ENCODE results near the gene B3GNT3. TPM values are rescaled to one million over a fixed set of nuclear protein-coding genes. Genes with fewer than 3 reads are reported as not detected.

B3GNT3 gene
- total and polyA plus RNA-seq, 10 donors = 0.05 to 1.6 (median 0.75) TPM; not detected in 3

DNA sequence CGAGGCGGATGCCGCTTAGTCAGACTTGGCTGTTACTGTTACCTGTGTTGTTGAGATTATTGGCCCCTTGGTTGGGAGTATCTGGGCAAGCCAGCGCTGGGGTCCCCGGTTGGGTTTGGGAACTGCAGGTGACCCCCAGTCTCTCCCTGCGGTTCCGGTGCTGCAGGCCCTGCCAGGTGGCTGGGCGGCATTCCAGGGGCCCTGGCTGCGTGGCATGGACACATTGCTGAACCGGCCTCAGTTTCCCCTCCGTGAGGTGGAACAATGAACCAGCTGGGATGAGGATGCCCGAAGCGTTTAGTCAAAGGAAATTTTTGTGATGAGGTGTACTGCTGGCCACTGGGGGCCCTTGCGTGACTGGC, 538 bp downstream of the B3GNT3 start:
- 41 to 56% (median 48%) methylated on average over 8 to 14 of the region's 14 CpGs for WGBS, 5 donors
- peaks cover 0 to 47% (median 28%) of the 10 kb centered on the region in 6 donors for H3K4me1 ChIP-seq
- DNase-seq = no peak
- no peak overlapping the region for H3K27ac ChIP-seq
- H3K36me3 ChIP-seq = no peaks in the 10 kb centered on the region
- H3K9me3 ChIP-seq = no peaks in the 10 kb centered on the region
- H3K27me3 ChIP-seq (replicated peaks in 1 of 7) = peaks cover 3 to 53% (median 25%) of the 10 kb centered on the region in 7 donors
- TF ChIP-seq POLR2AphosphoS5 (IDR thresholded peaks at IDR 0.05) = no peak
- TF ChIP-seq POLR2A (IDR thresholded peaks at IDR 0.05) = no peak
- TF ChIP-seq, protein P1, sequence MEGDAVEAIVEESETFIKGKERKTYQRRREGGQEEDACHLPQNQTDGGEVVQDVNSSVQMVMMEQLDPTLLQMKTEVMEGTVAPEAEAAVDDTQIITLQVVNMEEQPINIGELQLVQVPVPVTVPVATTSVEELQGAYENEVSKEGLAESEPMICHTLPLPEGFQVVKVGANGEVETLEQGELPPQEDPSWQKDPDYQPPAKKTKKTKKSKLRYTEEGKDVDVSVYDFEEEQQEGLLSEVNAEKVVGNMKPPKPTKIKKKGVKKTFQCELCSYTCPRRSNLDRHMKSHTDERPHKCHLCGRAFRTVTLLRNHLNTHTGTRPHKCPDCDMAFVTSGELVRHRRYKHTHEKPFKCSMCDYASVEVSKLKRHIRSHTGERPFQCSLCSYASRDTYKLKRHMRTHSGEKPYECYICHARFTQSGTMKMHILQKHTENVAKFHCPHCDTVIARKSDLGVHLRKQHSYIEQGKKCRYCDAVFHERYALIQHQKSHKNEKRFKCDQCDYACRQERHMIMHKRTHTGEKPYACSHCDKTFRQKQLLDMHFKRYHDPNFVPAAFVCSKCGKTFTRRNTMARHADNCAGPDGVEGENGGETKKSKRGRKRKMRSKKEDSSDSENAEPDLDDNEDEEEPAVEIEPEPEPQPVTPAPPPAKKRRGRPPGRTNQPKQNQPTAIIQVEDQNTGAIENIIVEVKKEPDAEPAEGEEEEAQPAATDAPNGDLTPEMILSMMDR (IDR thresholded peaks at IDR 0.05 in 8 of 11, conservative IDR thresholded peaks at IDR 0.05 in 3 of 11) = no peak
- H3K4me3 ChIP-seq = peak overlapping the region in 1 of 8 donors; percentile 60
- intact Hi-C loops (cut with DNase I; ENCODE audit: low total_unique reads) = no loop called here

DNA sequence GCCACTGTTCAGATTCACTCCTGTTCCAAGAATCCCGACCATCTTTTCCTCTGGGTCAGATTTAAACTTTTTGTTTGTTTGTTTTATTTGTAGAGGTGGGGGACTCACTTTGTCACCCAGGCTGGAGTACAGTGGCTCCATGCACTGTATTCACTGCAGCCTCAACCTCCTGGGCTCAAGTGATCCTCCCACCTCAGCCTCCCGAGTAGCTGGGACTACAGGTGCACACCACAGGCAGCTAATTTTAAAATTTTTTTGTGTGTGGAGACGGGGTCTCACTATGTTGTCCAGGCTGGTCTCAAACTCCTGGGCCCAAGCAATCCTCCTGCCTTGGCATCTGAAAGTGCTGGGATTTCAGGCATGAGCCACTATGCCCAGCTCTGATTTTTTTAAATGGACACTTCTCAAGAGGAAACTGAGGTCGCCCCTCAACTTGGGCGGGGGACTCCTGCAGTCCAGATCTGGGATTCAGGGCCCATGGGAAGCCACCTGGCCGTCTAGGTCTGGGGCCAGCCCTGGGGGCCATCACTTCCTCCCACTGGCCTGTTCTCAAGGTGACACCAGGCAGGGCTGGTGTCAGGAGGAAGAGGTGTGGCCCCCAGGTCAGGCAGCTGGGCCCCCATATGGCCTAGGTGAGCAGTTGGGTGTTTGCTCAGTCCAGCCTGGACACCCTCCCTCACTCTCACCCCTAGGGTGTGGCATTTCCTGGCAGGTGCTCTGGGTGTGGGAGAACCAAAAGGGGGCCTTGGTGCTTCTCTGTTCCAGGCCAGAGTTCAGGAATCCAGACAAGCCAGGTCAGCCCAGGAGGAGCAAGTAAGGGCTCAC, 1.3 kb downstream of the B3GNT3 start:
- Histone ChIP-seq H3K9me3 (no peaks in the 10 kb centered on the region), H3K27me3 (replicated peaks in 1 of 7) (peaks cover 3 to 53% (median 25%) of the 10 kb centered on the region in 7 donors), H3K36me3 (no peaks in the 10 kb centered on the region), H3K4me3 (no peak overlapping the region), H3K27ac (no peak overlapping the region), H3K4me1 (peaks cover 0 to 41% (median 24%) of the 10 kb centered on the region in 6 donors)
- WGBS, 5 donors = 55 to 67% (median 61%) methylated on average over 6 of the region's 6 CpGs
- TF ChIP-seq POLR2AphosphoS5 (IDR thresholded peaks at IDR 0.05) = no peak
- no peak for TF ChIP-seq POLR2A (IDR thresholded peaks at IDR 0.05)
- TF ChIP-seq, protein P1 (IDR thresholded peaks at IDR 0.05 in 8 of 11, conservative IDR thresholded peaks at IDR 0.05 in 3 of 11) = no peak
- intact Hi-C loops (cut with DNase I; ENCODE audit: low total_unique reads) = no loop called here
- no peak for DNase-seq

GRCh38 chr19:17796838-17797423, 2.0 kb downstream of the B3GNT3 start:
- intact Hi-C loops (cut with DNase I; ENCODE audit: low total_unique reads) = no loop called here
- WGBS, 5 donors = 40 to 54% (median 47%) methylated on average over 1 of the region's 1 CpG

More at GRCh38 chr19:17796838-17797423, 2.0 kb downstream of the B3GNT3 start:
- H3K27me3 ChIP-seq (replicated peaks in 1 of 7) = peaks cover 3 to 53% (median 25%) of the 10 kb centered on the region in 7 donors
- H3K27ac ChIP-seq = no peak overlapping the region
- H3K36me3 ChIP-seq = no peaks in the 10 kb centered on the region
- no peak overlapping the region for H3K4me3 ChIP-seq
- peaks cover 0 to 34% (median 18%) of the 10 kb centered on the region in 6 donors for H3K4me1 ChIP-seq
- no peak for DNase-seq
- H3K9me3 ChIP-seq = no peaks in the 10 kb centered on the region
- TF ChIP-seq, protein P1 (IDR thresholded peaks at IDR 0.05 in 8 of 11, conservative IDR thresholded peaks at IDR 0.05 in 3 of 11) = no peak
- no peak for TF ChIP-seq POLR2AphosphoS5 (IDR thresholded peaks at IDR 0.05)
- no peak for TF ChIP-seq POLR2A (IDR thresholded peaks at IDR 0.05)

All from spleen (tissue), 11 donors.